HCT116 (cell line): ENCODE data around the gene THEMIS2. TPM values are rescaled to one million over a fixed set of nuclear protein-coding genes. Genes with fewer than 3 reads are reported as not detected.

ENCODE experiments used
- ATAC-seq: fragments of 200-7000 bp; cut with Tn5 transposase; 2 replicates; pipeline ENCODE4 v1.9.1; 2020; ENCODE audit warnings: mild to moderate bottlenecking, moderate library complexity
- BruUV-seq: library from RNA; stranded (reverse); fragments of 400-500 nt; replicated peaks from 2 replicates; lab custom pipeline; 2021; lab: Mats Ljungman, UMichigan
- CTCF ChIA-PET: fragments of 300-600 bp; sonication (Branson Sonifier 250); formaldehyde crosslinking; loops from one replicate; lab custom pipeline; 2021; ENCODE audit warnings: antibody characterized with exemption; lab: Charles Lee
- POLR2A ChIA-PET: fragments of 300-600, 350-600 bp; sonication (Branson Sonifier 250); formaldehyde crosslinking; loops from one replicate; lab custom pipeline; 2021; ENCODE audit warnings: antibody characterized with exemption; lab: Charles Lee
- RAD21 ChIA-PET, 2 experiments: fragments of 300-600 bp; sonication (Branson Sonifier 250); formaldehyde crosslinking; loops; one replicate each; lab custom pipeline; 2023; ENCODE audit warnings: low total read pairs in 2 of 2; ENCODE audit not compliant: uncharacterized antibody in 2 of 2, unreplicated experiment in 2 of 2, low non-redundant PET in 1 of 2; lab: Charles Lee
- DNase-seq: peaks from one replicate; pipeline ENCODE4 v3.0.0-alpha.2; 2010; ENCODE audit warnings: low read depth, low spot score
- H2AFZ ChIP-seq: fragments of 200-600 bp; shearing (Covaris generic), sonication (generic); 2 replicates; pipeline ENCODE4 v1.6.1; 2017; ENCODE audit warnings: low read depth, mixed run types, mixed read lengths, antibody characterized with exemption, low read length; ENCODE audit not compliant: poor library complexity, severe bottlenecking
- H3K27ac ChIP-seq: 2 replicates; pipeline ENCODE4 v1.5.1; 2012; ENCODE audit warnings: low read depth, low read length
- H3K27me3 ChIP-seq: fragments of 200-600 bp; sonication (generic); 2 replicates; pipeline ENCODE4 v1.6.1; 2016; ENCODE audit warnings: mixed run types, low read length, mixed read lengths; ENCODE audit not compliant: insufficient read depth
- H3K36me3 ChIP-seq, 2 experiments: fragments of 200-500 bp in 1 of 2; fragments of 200-600 bp in 1 of 2; sonication (Bioruptor generic) in 1 of 2; sonication (generic) in 1 of 2; 2 replicates each; pipeline versions ENCODE4 v1.5.1 to v1.6.1; 2014 to 2016; ENCODE audit warnings: low read length in 2 of 2, inconsistent platforms in 1 of 2, mixed read lengths in 1 of 2, mixed run types in 1 of 2; ENCODE audit not compliant: insufficient read depth in 2 of 2, control insufficient read depth in 1 of 2
- H3K4me1 ChIP-seq, 2 experiments: fragments of 200-600 bp in 1 of 2; sonication (generic) in 1 of 2; 2 replicates each; pipeline versions ENCODE4 v1.5.1 to v1.6.1; 2012 to 2017; ENCODE audit warnings: low read length in 2 of 2, inconsistent platforms in 1 of 2, mild to moderate bottlenecking in 1 of 2, mixed read lengths in 1 of 2, mixed run types in 1 of 2, moderate library complexity in 1 of 2; ENCODE audit not compliant: insufficient read depth in 2 of 2, control insufficient read depth in 1 of 2
- H3K4me2 ChIP-seq: fragments of 200-600 bp; sonication (generic); 2 replicates; pipeline ENCODE4 v1.6.1; 2017; ENCODE audit warnings: mixed run types, low read length, mixed read lengths
- H3K4me3 ChIP-seq, 2 experiments: fragments of 200-600 bp in 1 of 2; sonication (generic) in 1 of 2; replicated peaks in 1 of 2; 2 replicates each; pipeline ENCODE4 v1.5.1; 2011 to 2016; ENCODE audit warnings: low read length in 2 of 2, control low read depth in 1 of 2, low read depth in 1 of 2, mild to moderate bottlenecking in 1 of 2, mixed read lengths in 1 of 2, mixed run types in 1 of 2
- H3K79me2 ChIP-seq: fragments of 200-600 bp; sonication (generic); 2 replicates; pipeline ENCODE4 v1.6.1; 2017; ENCODE audit warnings: mild to moderate bottlenecking, mixed run types, low read length, moderate library complexity, mixed read lengths; ENCODE audit not compliant: insufficient read depth
- H3K9ac ChIP-seq: fragments of 200-600 bp; sonication (generic); 2 replicates; pipeline ENCODE4 v1.6.1; 2016; ENCODE audit warnings: low read length, mixed read lengths
- H3K9me2 ChIP-seq: fragments of 200-600 bp; sonication (generic), shearing (Covaris generic); 2 replicates; pipeline ENCODE4 v1.6.1; 2017; ENCODE audit warnings: mixed run types, mild to moderate bottlenecking, moderate library complexity; ENCODE audit not compliant: insufficient read depth
- H3K9me3 ChIP-seq, 2 experiments: fragments of 200-500 bp in 1 of 2; fragments of 200-600 bp in 1 of 2; sonication (Bioruptor generic) in 1 of 2; sonication (generic) in 1 of 2; 2 replicates each; pipeline ENCODE4 v1.6.1; 2014 to 2017; ENCODE audit warnings: low read length in 2 of 2, mixed read lengths in 2 of 2, inconsistent platforms in 1 of 2, low read depth in 1 of 2, mild to moderate bottlenecking in 1 of 2, mixed run types in 1 of 2, moderate library complexity in 1 of 2; ENCODE audit not compliant: control insufficient read depth in 1 of 2, insufficient read depth in 1 of 2
- H4K20me1 ChIP-seq: fragments of 200-600 bp; sonication (generic), shearing (Covaris generic); 2 replicates; pipeline ENCODE4 v1.6.1; 2017; ENCODE audit warnings: mixed run types, mild to moderate bottlenecking, moderate library complexity; ENCODE audit not compliant: insufficient read depth
- ELF1 ChIP-seq: IDR thresholded peaks from 2 replicates; pipeline ENCODE4 v1.6.1; 2012; ENCODE audit warnings: low read depth, borderline replicate concordance
- EZH2 ChIP-seq: fragments of 200-600 bp; sonication (generic); IDR thresholded peaks from 2 replicates; pipeline ENCODE4 v1.6.1; 2017; ENCODE audit warnings: antibody characterized with exemption, mixed run types
- EZH2phosphoT487 ChIP-seq: fragments of 200-600 bp; IDR thresholded peaks from 2 replicates; pipeline ENCODE4 v1.6.1; 2018; ENCODE audit warnings: antibody characterized with exemption, borderline replicate concordance
- JUND ChIP-seq: IDR thresholded peaks from 2 replicates; pipeline ENCODE4 v1.6.1; 2012
- SP1 ChIP-seq: IDR thresholded peaks from 2 replicates; pipeline ENCODE4 v1.6.1; 2012; ENCODE audit warnings: low read depth
- intact Hi-C: fragments of 100-400 bp; cut with micrococcal nuclease; formaldehyde crosslinking; loops from 2 replicates; pipeline ENCODE4 v1.10.0; 2022
- total RNA-seq: library from RNA; stranded (reverse); gene quantifications from one replicate; pipeline ENCODE4 v1.2.1, GENCODE V29; 2021; ENCODE audit not compliant: unreplicated experiment
- TF ChIP-seq, protein P1 (sequence below): IDR thresholded peaks from 2 replicates; pipeline ENCODE4 v1.6.1; 2012; ENCODE audit warnings: low read depth
- TF ChIP-seq, protein P2 (sequence below), 3 experiments: fragments of 200-600 bp in 1 of 3; sonication (generic) in 1 of 3; IDR thresholded peaks in 2 of 3; conservative IDR thresholded peaks in 1 of 3; 2 replicates each; pipeline ENCODE4 v1.5.1; 2012 to 2017; ENCODE audit warnings: low read depth in 2 of 3, low read length in 2 of 3, antibody characterized with exemption in 1 of 3, borderline replicate concordance in 1 of 3, control low read depth in 1 of 3, mild to moderate bottlenecking in 1 of 3, mixed read lengths in 1 of 3, mixed run types in 1 of 3, moderate library complexity in 1 of 3; ENCODE audit not compliant: insufficient read depth in 1 of 3
- TF ChIP-seq, protein P3 (sequence below): IDR thresholded peaks from 2 replicates; pipeline ENCODE4 v1.6.1; 2011; ENCODE audit warnings: mild to moderate bottlenecking, low read length, moderate library complexity; ENCODE audit not compliant: insufficient replicate concordance; ENCODE audit errors: extremely low read depth

Gene THEMIS2
- total RNA-seq, 1 experiment from 2014 or later: 8.0 TPM

DNA sequence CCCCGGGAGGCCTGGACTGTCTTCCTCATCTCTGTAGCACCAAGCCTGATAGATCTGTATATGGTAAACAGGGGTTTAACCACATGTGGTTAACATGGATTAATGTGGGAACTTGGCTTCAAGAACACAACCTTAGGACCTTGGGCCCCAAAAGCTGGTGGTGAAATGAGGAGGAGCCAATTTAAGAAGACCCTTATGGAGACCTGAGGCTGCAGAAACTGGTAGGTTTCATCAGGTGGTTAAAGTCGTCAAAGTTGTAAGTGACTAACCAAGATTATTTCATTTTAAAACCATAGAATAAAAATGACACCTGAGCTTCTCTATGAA is 14.0 kb downstream of the THEMIS2 start:
- POLR2A ChIA-PET: interaction anchor here (0.8 kb wide), 1 partner anchor 12 kb away, joined by 5 read pairs; no protein-coding TSS in a partner anchor
- RAD21 ChIA-PET: no interaction called here
- CTCF ChIA-PET: no interaction called here
- Histone ChIP-seq H3K27me3 (no peaks in the 10 kb centered on the region), H3K9me3 (no peaks in the 10 kb centered on the region), H3K4me3 (no peak overlapping the region), H3K79me2 (no peaks in the 10 kb centered on the region), H2AFZ (no peak overlapping the region), H3K4me1 (no peaks in the 10 kb centered on the region), H4K20me1 (no peaks in the 10 kb centered on the region), H3K27ac (no peak overlapping the region), H3K9me2 (no peaks in the 10 kb centered on the region), H3K4me2 (no peak overlapping the region), H3K36me3 (peaks cover under 1 to 14% of the 10 kb centered on the region in 2 experiments; a peak in 3 of 4 replicates), H3K9ac (no peak overlapping the region)
- no peak for TF ChIP-seq ELF1
- no peak for TF ChIP-seq JUND
- TF ChIP-seq, protein P1, sequence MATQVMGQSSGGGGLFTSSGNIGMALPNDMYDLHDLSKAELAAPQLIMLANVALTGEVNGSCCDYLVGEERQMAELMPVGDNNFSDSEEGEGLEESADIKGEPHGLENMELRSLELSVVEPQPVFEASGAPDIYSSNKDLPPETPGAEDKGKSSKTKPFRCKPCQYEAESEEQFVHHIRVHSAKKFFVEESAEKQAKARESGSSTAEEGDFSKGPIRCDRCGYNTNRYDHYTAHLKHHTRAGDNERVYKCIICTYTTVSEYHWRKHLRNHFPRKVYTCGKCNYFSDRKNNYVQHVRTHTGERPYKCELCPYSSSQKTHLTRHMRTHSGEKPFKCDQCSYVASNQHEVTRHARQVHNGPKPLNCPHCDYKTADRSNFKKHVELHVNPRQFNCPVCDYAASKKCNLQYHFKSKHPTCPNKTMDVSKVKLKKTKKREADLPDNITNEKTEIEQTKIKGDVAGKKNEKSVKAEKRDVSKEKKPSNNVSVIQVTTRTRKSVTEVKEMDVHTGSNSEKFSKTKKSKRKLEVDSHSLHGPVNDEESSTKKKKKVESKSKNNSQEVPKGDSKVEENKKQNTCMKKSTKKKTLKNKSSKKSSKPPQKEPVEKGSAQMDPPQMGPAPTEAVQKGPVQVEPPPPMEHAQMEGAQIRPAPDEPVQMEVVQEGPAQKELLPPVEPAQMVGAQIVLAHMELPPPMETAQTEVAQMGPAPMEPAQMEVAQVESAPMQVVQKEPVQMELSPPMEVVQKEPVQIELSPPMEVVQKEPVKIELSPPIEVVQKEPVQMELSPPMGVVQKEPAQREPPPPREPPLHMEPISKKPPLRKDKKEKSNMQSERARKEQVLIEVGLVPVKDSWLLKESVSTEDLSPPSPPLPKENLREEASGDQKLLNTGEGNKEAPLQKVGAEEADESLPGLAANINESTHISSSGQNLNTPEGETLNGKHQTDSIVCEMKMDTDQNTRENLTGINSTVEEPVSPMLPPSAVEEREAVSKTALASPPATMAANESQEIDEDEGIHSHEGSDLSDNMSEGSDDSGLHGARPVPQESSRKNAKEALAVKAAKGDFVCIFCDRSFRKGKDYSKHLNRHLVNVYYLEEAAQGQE: no peak
- TF ChIP-seq, protein P2, sequence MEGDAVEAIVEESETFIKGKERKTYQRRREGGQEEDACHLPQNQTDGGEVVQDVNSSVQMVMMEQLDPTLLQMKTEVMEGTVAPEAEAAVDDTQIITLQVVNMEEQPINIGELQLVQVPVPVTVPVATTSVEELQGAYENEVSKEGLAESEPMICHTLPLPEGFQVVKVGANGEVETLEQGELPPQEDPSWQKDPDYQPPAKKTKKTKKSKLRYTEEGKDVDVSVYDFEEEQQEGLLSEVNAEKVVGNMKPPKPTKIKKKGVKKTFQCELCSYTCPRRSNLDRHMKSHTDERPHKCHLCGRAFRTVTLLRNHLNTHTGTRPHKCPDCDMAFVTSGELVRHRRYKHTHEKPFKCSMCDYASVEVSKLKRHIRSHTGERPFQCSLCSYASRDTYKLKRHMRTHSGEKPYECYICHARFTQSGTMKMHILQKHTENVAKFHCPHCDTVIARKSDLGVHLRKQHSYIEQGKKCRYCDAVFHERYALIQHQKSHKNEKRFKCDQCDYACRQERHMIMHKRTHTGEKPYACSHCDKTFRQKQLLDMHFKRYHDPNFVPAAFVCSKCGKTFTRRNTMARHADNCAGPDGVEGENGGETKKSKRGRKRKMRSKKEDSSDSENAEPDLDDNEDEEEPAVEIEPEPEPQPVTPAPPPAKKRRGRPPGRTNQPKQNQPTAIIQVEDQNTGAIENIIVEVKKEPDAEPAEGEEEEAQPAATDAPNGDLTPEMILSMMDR (IDR thresholded peaks at IDR 0.05 in 2 of 3, conservative IDR thresholded peaks at IDR 0.05 in 1 of 3; ENCODE audit: borderline replicate concordance in 1 of 3, insufficient read depth in 1 of 3, low read depth in 2 of 3, low read length in 2 of 3): no peak
- TF ChIP-seq EZH2phosphoT487: no peak
- no peak for TF ChIP-seq EZH2
- TF ChIP-seq SP1: no peak
- TF ChIP-seq, protein P3, sequence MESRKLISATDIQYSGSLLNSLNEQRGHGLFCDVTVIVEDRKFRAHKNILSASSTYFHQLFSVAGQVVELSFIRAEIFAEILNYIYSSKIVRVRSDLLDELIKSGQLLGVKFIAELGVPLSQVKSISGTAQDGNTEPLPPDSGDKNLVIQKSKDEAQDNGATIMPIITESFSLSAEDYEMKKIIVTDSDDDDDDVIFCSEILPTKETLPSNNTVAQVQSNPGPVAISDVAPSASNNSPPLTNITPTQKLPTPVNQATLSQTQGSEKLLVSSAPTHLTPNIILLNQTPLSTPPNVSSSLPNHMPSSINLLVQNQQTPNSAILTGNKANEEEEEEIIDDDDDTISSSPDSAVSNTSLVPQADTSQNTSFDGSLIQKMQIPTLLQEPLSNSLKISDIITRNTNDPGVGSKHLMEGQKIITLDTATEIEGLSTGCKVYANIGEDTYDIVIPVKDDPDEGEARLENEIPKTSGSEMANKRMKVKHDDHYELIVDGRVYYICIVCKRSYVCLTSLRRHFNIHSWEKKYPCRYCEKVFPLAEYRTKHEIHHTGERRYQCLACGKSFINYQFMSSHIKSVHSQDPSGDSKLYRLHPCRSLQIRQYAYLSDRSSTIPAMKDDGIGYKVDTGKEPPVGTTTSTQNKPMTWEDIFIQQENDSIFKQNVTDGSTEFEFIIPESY: no peak
- ATAC-seq: no peak
- DNase-seq: no peak
- intact Hi-C loops: no loop called here
- no TSS peak for BruUV-seq
